Neural cell (in vitro differentiated cells): ENCODE results near the gene CBFA2T3. TPM values are rescaled to one million over a fixed set of nuclear protein-coding genes. Genes with fewer than 3 reads are reported as not detected.

Experiments
- H2AFZ ChIP-seq: fragments of 200-600, 300-800 bp; sonication (generic), shearing (Covaris generic); 2 replicates; pipeline ENCODE4 v1.6.0; 2014; ENCODE audit warnings: low read depth, mild to moderate bottlenecking, antibody characterized with exemption, low read length, moderate library complexity
- H3F3A ChIP-seq: fragments of 200-600 bp; shearing (Covaris generic); 2 replicates; pipeline ENCODE4 v1.6.1; 2016; ENCODE audit warnings: mild to moderate bottlenecking, moderate library complexity, mixed read lengths, antibody characterized with exemption, low read length; ENCODE audit not compliant: insufficient read depth, poor library complexity, severe bottlenecking
- H3K27ac ChIP-seq: fragments of 200-600, 300-800 bp; sonication (generic), shearing (Covaris generic); 2 replicates; pipeline ENCODE4 v1.5.1; 2014; ENCODE audit warnings: mild to moderate bottlenecking, low read length, moderate library complexity
- H3K27me3 ChIP-seq: fragments of 300-800, 200-600 bp; sonication (generic), shearing (Covaris generic); 2 replicates; pipeline ENCODE4 v1.6.0; 2014; ENCODE audit warnings: mild to moderate bottlenecking, low read depth, low read length, moderate library complexity; ENCODE audit not compliant: insufficient read depth
- H3K36me3 ChIP-seq: fragments of 300-800, 200-600 bp; sonication (generic), shearing (Covaris generic); 2 replicates; pipeline ENCODE4 v1.5.1; 2014; ENCODE audit warnings: mild to moderate bottlenecking, antibody characterized with exemption, low read length, moderate library complexity; ENCODE audit not compliant: insufficient read depth
- H3K4me2 ChIP-seq: fragments of 300-800, 200-600 bp; sonication (generic), shearing (Covaris generic); 2 replicates; pipeline ENCODE4 v1.6.0; 2014; ENCODE audit warnings: mild to moderate bottlenecking, low read length
- H3K4me3 ChIP-seq: fragments of 300-800, 200-600 bp; sonication (generic), shearing (Covaris generic); 2 replicates; pipeline ENCODE4 v1.5.1; 2014; ENCODE audit warnings: mild to moderate bottlenecking, low read length, moderate library complexity
- H3K79me2 ChIP-seq: fragments of 200-600 bp; shearing (Covaris generic); replicated peaks from 2 replicates; pipeline ENCODE4 v1.6.0; 2014; ENCODE audit warnings: mild to moderate bottlenecking, low read length, moderate library complexity; ENCODE audit not compliant: insufficient read depth
- H3K9ac ChIP-seq: fragments of 300-800, 200-600 bp; sonication (generic), shearing (Covaris generic); 2 replicates; pipeline ENCODE4 v1.6.1; 2016; ENCODE audit warnings: mild to moderate bottlenecking, low read length, mixed read lengths
- H3K9me2 ChIP-seq: fragments of 200-600 bp; shearing (Covaris generic); 2 replicates; pipeline ENCODE4 v1.6.1; 2016; ENCODE audit warnings: mild to moderate bottlenecking, low read length, mixed read lengths; ENCODE audit not compliant: insufficient read depth
- H3K9me3 ChIP-seq: fragments of 200-600, 300-800 bp; sonication (generic), shearing (Covaris generic); 2 replicates; pipeline ENCODE4 v1.6.1; 2016; ENCODE audit warnings: mild to moderate bottlenecking, mixed run types, low read length, moderate library complexity, mixed read lengths
- H4K20me1 ChIP-seq: fragments of 200-600 bp; shearing (Covaris generic); 2 replicates; pipeline ENCODE4 v1.6.1; 2016; ENCODE audit warnings: mild to moderate bottlenecking, mixed run types; ENCODE audit not compliant: insufficient read depth
- CTCF ChIP-seq: fragments of 450-650 bp; IDR thresholded peaks from 2 replicates; pipeline ENCODE4 v1.5.1; 2014; ENCODE audit warnings: antibody characterized with exemption, mild to moderate bottlenecking, moderate library complexity; ENCODE audit not compliant: poor library complexity, severe bottlenecking
- EP300 ChIP-seq: fragments of 450-650 bp; conservative IDR thresholded peaks from 2 replicates; pipeline ENCODE4 v1.6.1; 2014; ENCODE audit warnings: antibody characterized with exemption, mild to moderate bottlenecking, moderate library complexity; ENCODE audit not compliant: poor library complexity, severe bottlenecking
- EZH2 ChIP-seq: fragments of 200-600, 300-800 bp; shearing (Covaris generic), sonication (generic); IDR thresholded peaks from 2 replicates; pipeline ENCODE4 v1.6.1; 2014; ENCODE audit warnings: antibody characterized with exemption, low read length, borderline replicate concordance, mild to moderate bottlenecking; ENCODE audit not compliant: insufficient read depth, poor library complexity, severe bottlenecking
- MXI1 ChIP-seq: fragments of 450-650 bp; conservative IDR thresholded peaks from 2 replicates; pipeline ENCODE4 v1.6.1; 2014; ENCODE audit warnings: antibody characterized with exemption, mild to moderate bottlenecking; ENCODE audit not compliant: poor library complexity, severe bottlenecking
- POLR2AphosphoS5 ChIP-seq: IDR thresholded peaks from 2 replicates; pipeline ENCODE4 v1.6.1; 2012
- RAD21 ChIP-seq: fragments of 450-650 bp; conservative IDR thresholded peaks from 2 replicates; pipeline ENCODE4 v1.6.1; 2014; ENCODE audit warnings: antibody characterized with exemption, mild to moderate bottlenecking, moderate library complexity
- REST ChIP-seq: IDR thresholded peaks from 2 replicates; pipeline ENCODE4 v1.6.1; 2012; ENCODE audit warnings: borderline replicate concordance
- SMC3 ChIP-seq: fragments of 450-650 bp; conservative IDR thresholded peaks from 2 replicates; pipeline ENCODE4 v1.6.1; 2014; ENCODE audit warnings: antibody characterized with exemption, mild to moderate bottlenecking, moderate library complexity; ENCODE audit not compliant: poor library complexity
- TAF1 ChIP-seq: IDR thresholded peaks from 2 replicates; pipeline ENCODE4 v1.6.1; 2012; ENCODE audit warnings: low read depth
- polyA plus RNA-seq: library from polyadenylated mRNA; depleted of rRNA; stranded (reverse); fragments of >200 nt; gene quantifications from 2 replicates; pipeline ENCODE4 v1.2.3, GENCODE V29; 2014

The CBFA2T3 gene
- polyA plus RNA-seq, 1 donor from 2014 or later, result 2.1 TPM

DNA sequence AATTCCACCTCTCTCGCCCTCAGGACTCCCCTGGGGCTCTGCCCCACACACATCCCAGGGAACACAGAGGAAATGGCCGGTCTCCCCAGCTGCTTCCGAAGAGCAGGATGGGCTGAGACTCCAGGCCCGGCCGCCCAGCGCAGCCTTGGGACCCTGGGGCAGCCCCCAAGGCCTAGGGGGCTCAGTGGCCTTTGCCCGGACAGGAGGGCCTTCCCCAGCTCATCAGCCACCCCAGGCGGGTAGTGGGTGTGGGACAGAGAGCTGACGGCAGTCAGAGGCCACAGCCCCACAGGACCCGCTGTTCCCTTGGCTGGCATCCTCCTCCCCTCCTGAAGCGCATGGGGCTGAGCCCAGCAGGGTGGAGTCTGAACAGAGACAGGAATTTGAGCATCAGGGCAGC, 6.2 kb upstream of the CBFA2T3 start:
- no peak overlapping the region for H3K4me2 ChIP-seq
- no peaks in the 10 kb centered on the region for H3K9me2 ChIP-seq
- H3F3A ChIP-seq, result no peaks in the 10 kb centered on the region
- H3K27ac ChIP-seq, result no peak overlapping the region
- no peak for TF ChIP-seq EP300
- no peak for TF ChIP-seq CTCF
- no peak for TF ChIP-seq POLR2AphosphoS5
- no peak for TF ChIP-seq TAF1
- TF ChIP-seq REST, result no peak
- no peak for TF ChIP-seq RAD21
- TF ChIP-seq SMC3, result no peak
- TF ChIP-seq MXI1, result no peak
- no peak for TF ChIP-seq EZH2
- no peaks in the 10 kb centered on the region for H4K20me1 ChIP-seq
- H3K9ac ChIP-seq, result no peak overlapping the region
- H3K9me3 ChIP-seq, result no peaks in the 10 kb centered on the region
- H3K4me3 ChIP-seq, result no peak overlapping the region
- no peak overlapping the region for H2AFZ ChIP-seq
- H3K36me3 ChIP-seq, result no peaks in the 10 kb centered on the region
- H3K27me3 ChIP-seq, result no peaks in the 10 kb centered on the region
- no peaks in the 10 kb centered on the region for H3K79me2 ChIP-seq

- H3K9me2 ChIP-seq, result no peaks in the 10 kb centered on the region
These were observed 5.5 kb upstream of the CBFA2T3 start for GRCh38 chr16:88982286-88983084.

More at GRCh38 chr16:88982286-88983084, 5.5 kb upstream of the CBFA2T3 start:
- H3K9me3 ChIP-seq, result no peaks in the 10 kb centered on the region
- no peak overlapping the region for H3K9ac ChIP-seq
- H3K27ac ChIP-seq, result no peak overlapping the region
- H3K79me2 ChIP-seq, result no peaks in the 10 kb centered on the region
- no peaks in the 10 kb centered on the region for H3K36me3 ChIP-seq
- H4K20me1 ChIP-seq, result no peaks in the 10 kb centered on the region
- H2AFZ ChIP-seq, result no peak overlapping the region
- no peak overlapping the region for H3K4me3 ChIP-seq
- no peak overlapping the region for H3K4me2 ChIP-seq
- TF ChIP-seq POLR2AphosphoS5 (no peak), MXI1 (no peak), SMC3 (no peak), REST (no peak), CTCF (no peak), RAD21 (no peak), EZH2 (no peak), TAF1 (no peak), EP300 (no peak)
- H3F3A ChIP-seq, result no peaks in the 10 kb centered on the region
- H3K27me3 ChIP-seq, result no peaks in the 10 kb centered on the region
